ENCODE data around the gene INPP5E.

DNA sequence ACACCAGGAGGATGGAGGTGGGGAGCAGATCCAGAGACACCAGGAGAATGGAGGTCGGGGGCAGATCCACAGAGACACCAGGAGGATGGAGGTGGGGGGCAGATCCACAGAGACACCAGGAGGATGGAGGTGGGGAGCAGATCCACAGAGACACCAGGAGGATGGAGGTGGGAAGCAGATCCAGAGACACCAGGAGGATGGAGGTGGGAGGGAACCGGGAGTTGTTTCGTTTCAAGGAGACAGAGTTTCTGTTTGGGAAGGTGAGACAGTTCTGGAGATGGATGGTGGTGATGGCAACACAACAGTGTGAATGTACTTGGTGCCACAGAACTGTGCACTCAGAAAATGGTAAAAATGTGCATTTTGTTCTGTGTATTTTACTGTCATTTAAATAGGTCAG is 9.0 kb upstream of the INPP5E start:
- TF ChIP-seq, protein P1, sequence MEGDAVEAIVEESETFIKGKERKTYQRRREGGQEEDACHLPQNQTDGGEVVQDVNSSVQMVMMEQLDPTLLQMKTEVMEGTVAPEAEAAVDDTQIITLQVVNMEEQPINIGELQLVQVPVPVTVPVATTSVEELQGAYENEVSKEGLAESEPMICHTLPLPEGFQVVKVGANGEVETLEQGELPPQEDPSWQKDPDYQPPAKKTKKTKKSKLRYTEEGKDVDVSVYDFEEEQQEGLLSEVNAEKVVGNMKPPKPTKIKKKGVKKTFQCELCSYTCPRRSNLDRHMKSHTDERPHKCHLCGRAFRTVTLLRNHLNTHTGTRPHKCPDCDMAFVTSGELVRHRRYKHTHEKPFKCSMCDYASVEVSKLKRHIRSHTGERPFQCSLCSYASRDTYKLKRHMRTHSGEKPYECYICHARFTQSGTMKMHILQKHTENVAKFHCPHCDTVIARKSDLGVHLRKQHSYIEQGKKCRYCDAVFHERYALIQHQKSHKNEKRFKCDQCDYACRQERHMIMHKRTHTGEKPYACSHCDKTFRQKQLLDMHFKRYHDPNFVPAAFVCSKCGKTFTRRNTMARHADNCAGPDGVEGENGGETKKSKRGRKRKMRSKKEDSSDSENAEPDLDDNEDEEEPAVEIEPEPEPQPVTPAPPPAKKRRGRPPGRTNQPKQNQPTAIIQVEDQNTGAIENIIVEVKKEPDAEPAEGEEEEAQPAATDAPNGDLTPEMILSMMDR (IDR thresholded peaks at IDR 0.05) = no peak
- TF ChIP-seq ZFX (IDR thresholded peaks at IDR 0.05; ENCODE audit: borderline replicate concordance) = no peak
